Fibroblast of the aortic adventitia (primary cell): ENCODE data around the gene LIFR. TPM values are rescaled to one million over a fixed set of nuclear protein-coding genes. Genes with fewer than 3 reads are reported as not detected.
A peak's percentile ranks its signal among the peaks of the same experiment; 100 is the strongest.

Source experiments
- DNase-seq: peaks from one replicate; pipeline ENCODE4 v3.0.0-alpha.2; 2010; ENCODE audit warnings: low read depth
- H3K4me3 ChIP-seq: 2 replicates; pipeline ENCODE4 v1.5.1; 2011; ENCODE audit warnings: low read depth, mild to moderate bottlenecking, control low read depth, low read length, moderate library complexity
- CTCF ChIP-seq: IDR thresholded peaks from 2 replicates; pipeline ENCODE4 v1.5.1; 2011; ENCODE audit warnings: mild to moderate bottlenecking, low read length, control low read depth, inconsistent platforms; ENCODE audit not compliant: insufficient read depth
- small RNA-seq: library from RNA; depleted of rRNA; stranded (forward); fragments of <200 nt; gene quantifications from one replicate; pipeline ENCODE3, GENCODE V24; 2012
- total RNA-seq: library from RNA; depleted of rRNA; stranded (reverse); fragments of >200 nt; gene quantifications from 2 replicates; pipeline ENCODE4 v1.2.3, GENCODE V29; 2012; ENCODE audit warnings: low replicate concordance

Gene LIFR
- total RNA-seq, 1 donor = 45.0 TPM

- TF ChIP-seq CTCF = no peak
- no peak overlapping the region for H3K4me3 ChIP-seq
- DNase-seq = no peak
Measured at GRCh38 chr5:38426986-38427950, 129.2 kb downstream of the LIFR start.

GRCh38 chr5:38426490-38426889 lies 130.0 kb downstream of the LIFR start:
- no peak for TF ChIP-seq CTCF
- DNase-seq = peak; percentile 45
- H3K4me3 ChIP-seq = no peak overlapping the region

Small RNA genes within 50 kb of the gene (small RNA-seq; reads per million reads assigned to genes)
- gene AC091839.1 = not detected
- gene MIR3650 = not detected
